K562 (cell line): ENCODE results near the gene PPFIA3. TPM values are rescaled to one million over a fixed set of nuclear protein-coding genes. Genes with fewer than 3 reads are reported as not detected.

Source experiments
- ARID3A ChIP-seq: IDR thresholded peaks from 2 replicates; pipeline ENCODE4 v1.6.1; 2012; ENCODE audit warnings: low read depth, low read length, improper control_type of control experiment, borderline replicate concordance
- BRD9 ChIP-seq: fragments of 450-650 bp; IDR thresholded peaks from 2 replicates; pipeline ENCODE4 v1.6.1; 2018; ENCODE audit warnings: low read depth; ENCODE audit not compliant: partially characterized antibody
- BRF1 ChIP-seq: IDR thresholded peaks from 3 replicates; pipeline ENCODE4 v1.6.1; 2011; ENCODE audit warnings: borderline replicate concordance, mild to moderate bottlenecking; ENCODE audit not compliant: insufficient read length; ENCODE audit errors: extremely low read depth
- CBX8 ChIP-seq: fragments of 200-600 bp; sonication (generic); IDR thresholded peaks from 2 replicates; pipeline ENCODE4 v1.6.1; 2012; ENCODE audit warnings: borderline replicate concordance, mixed run types, low read depth, mild to moderate bottlenecking, moderate library complexity, mixed read lengths, low read length, control low read depth, inconsistent platforms; ENCODE audit not compliant: poor library complexity, severe bottlenecking; ENCODE audit errors: extremely low read depth
- CGGBP1 ChIP-seq: fragments of 250-450 bp; sonication (Bioruptor Pico); IDR thresholded peaks from 2 replicates; pipeline ENCODE4 v1.9.0; 2021; ENCODE audit warnings: mild to moderate bottlenecking
- DLX4 ChIP-seq: fragments of 250-450 bp; sonication (Bioruptor Pico); IDR thresholded peaks from 2 replicates; pipeline ENCODE4 v1.6.1; 2021; ENCODE audit warnings: mild to moderate bottlenecking
- ETS1 ChIP-seq: conservative IDR thresholded peaks from 2 replicates; pipeline ENCODE4 v1.6.1; 2011; ENCODE audit warnings: low read depth, mild to moderate bottlenecking, low read length; ENCODE audit not compliant: control insufficient read depth
- SREBF1 ChIP-seq: fragments of 150-350 bp; IDR thresholded peaks from 2 replicates; pipeline ENCODE4 v1.6.1; 2014; ENCODE audit warnings: antibody characterized with exemption, low read depth, low read length, borderline replicate concordance
- TSC22D4 ChIP-seq: fragments of 450-650 bp; IDR thresholded peaks from 2 replicates; pipeline ENCODE4 v1.6.1; 2016; ENCODE audit warnings: missing genetic modification characterization, missing biosample characterization, control low read depth
- U2AF2 ChIP-seq: fragments of 200-400 bp; formaldehyde crosslinking; optimal IDR thresholded peaks from 2 replicates; pipeline ENCODE3; 2017; ENCODE audit warnings: low read depth, mild to moderate bottlenecking, low read length
- ZBTB40 ChIP-seq, 2 experiments: fragments of 450-650 bp in 1 of 2; sonication (generic) in 1 of 2; formaldehyde crosslinking in 1 of 2; IDR thresholded peaks; 2 replicates each; pipeline versions ENCODE4 v1.7.1 to v1.9.0; 2016 to 2022; ENCODE audit warnings: inconsistent platforms in 1 of 2, mild to moderate bottlenecking in 1 of 2, missing genetic modification reagents in 1 of 2
- polyA plus RNA-seq, 8 experiments: library from polyadenylated mRNA; depleted of rRNA in 4 of 8; stranded (reverse) in 5 of 8; unstranded in 3 of 8; fragments of >200 nt; fragmentation: Nextera tagmentation in 2 of 8; fragmentation: Illumina TruSeq in 1 of 8; extraction: Ambion mirVana in 2 of 8; extraction: Trizol in 1 of 8; gene quantifications; 2 replicates each; pipeline versions ENCODE4 v1.2.1 to v1.2.3, GENCODE V29; 2011 to 2014; ENCODE audit warnings: inconsistent platforms in 1 of 8, missing spikeins in 1 of 8
- total RNA-seq, 7 experiments: library from RNA; depleted of rRNA in 6 of 7; stranded (reverse); fragments of >200 nt in 6 of 7; fragmentation: Illumina TruSeq in 2 of 7; extraction: Trizol in 2 of 7; gene quantifications; 2 replicates each; pipeline versions ENCODE4 v1.2.1 to v1.2.3, GENCODE V29; 2011 to 2021; ENCODE audit warnings: low replicate concordance in 1 of 7

Gene PPFIA3
- total and polyA plus RNA-seq, 9 of the 15 experiments (the other 6 are each of a cell fraction or from before 2014, with no cell fraction given) = 0.10 to 53.0 (median 17.6) TPM

GRCh38 chr19:49127674-49128544 lies 8.6 kb downstream of the PPFIA3 start (continued):
- TF ChIP-seq ARID3A (no peak), CGGBP1 (no peak), SREBF1 (no peak), DLX4 (CRISPR knock-in tag) (no peak), CBX8 (no peak), U2AF2 (no peak), BRF1 (no peak), TSC22D4 (tag) (no peak), ETS1 (0 out of 2 replicates have a peak, but pooled peaks have one; percentile 23), ZBTB40 (IDR thresholded peaks at IDR 0.05) (peak; percentile 52; the same call in 1 of the 2 replicates), ZBTB40 (CRISPR knock-in tag; IDR thresholded peaks at IDR 0.05) (no peak), BRD9 (no peak)
